ENCODE measurements around the gene TRIM73.
"Not testable (repeated sequence)": the region's sequence is repeated elsewhere in the genome, so short reads cannot be mapped to it uniquely, and the experiment has no call there.

DNA sequence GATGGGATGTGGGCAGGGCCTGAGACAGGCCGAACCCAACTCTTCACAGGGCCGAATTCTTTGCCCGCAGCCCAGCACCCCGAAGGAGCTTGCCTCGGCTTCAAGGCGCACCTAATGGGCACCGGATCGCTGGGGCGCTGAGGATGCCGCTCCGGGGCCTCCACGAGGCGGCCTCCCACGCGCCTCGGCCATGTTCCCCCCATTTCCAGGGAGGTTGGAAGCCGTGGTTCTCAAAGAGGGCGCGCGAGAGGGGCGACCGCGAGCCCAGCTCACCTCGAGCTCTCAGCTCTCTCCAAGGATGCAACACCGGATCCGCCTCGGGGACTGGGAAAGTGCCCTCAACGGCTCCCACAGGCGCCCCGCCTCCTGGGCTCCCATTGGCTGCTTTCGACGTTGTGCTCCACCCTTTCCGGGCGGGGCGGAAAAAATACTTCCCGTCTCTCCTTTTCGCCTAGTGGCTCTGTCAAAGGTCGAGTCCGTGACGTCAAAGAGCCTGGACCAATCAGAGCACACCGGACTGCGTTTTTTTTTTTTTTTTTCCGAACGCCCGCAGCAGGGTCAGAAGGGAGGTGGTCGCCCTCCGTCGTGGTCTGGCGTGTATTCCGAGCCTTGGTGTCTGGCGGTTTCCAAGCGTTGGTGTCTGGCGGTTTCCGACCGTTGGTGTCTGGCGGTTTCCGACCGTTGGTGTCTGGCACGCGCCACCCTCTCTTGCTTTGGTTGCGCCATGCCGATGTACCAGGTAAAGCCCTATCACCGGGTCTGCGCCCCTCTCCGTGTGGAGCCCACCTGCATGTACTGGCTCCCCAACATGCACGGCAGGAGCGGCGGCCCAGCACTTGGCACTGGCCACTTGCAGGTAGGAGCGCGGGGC is 36.5 kb upstream of the TRIM73 start:
- TF ChIP-seq, protein P1, sequence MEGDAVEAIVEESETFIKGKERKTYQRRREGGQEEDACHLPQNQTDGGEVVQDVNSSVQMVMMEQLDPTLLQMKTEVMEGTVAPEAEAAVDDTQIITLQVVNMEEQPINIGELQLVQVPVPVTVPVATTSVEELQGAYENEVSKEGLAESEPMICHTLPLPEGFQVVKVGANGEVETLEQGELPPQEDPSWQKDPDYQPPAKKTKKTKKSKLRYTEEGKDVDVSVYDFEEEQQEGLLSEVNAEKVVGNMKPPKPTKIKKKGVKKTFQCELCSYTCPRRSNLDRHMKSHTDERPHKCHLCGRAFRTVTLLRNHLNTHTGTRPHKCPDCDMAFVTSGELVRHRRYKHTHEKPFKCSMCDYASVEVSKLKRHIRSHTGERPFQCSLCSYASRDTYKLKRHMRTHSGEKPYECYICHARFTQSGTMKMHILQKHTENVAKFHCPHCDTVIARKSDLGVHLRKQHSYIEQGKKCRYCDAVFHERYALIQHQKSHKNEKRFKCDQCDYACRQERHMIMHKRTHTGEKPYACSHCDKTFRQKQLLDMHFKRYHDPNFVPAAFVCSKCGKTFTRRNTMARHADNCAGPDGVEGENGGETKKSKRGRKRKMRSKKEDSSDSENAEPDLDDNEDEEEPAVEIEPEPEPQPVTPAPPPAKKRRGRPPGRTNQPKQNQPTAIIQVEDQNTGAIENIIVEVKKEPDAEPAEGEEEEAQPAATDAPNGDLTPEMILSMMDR (conservative IDR thresholded peaks at IDR 0.05; ENCODE audit: low read depth, low read length), result not testable (repeated sequence)
- TF ChIP-seq EZH2phosphoT487 (IDR thresholded peaks at IDR 0.05; ENCODE audit: borderline replicate concordance, low read length); EZH2 (IDR thresholded peaks at IDR 0.05; ENCODE audit: low read length, unreplicated experiment): not testable (repeated sequence)

All from PC-3 (cell line).